Fibroblast of lung (primary cell): ENCODE results near the gene TENM4. TPM values are rescaled to one million over a fixed set of nuclear protein-coding genes. Genes with fewer than 3 reads are reported as not detected.

Experiments used
- DNase-seq, 2 donors: peaks; one replicate each; pipeline versions ENCODE4 v3.0.0 to v3.0.0-alpha.2; 2010; ENCODE audit warnings: low read depth in 2 of 2
- H2AFZ ChIP-seq: 2 replicates; pipeline ENCODE4 v1.5.1; 2012; ENCODE audit warnings: low read length, control low read depth, inconsistent platforms
- H3K27ac ChIP-seq: 2 replicates; pipeline ENCODE4 v1.5.1; 2011; ENCODE audit warnings: low read length, control low read depth; ENCODE audit not compliant: insufficient read depth
- H3K27me3 ChIP-seq: 2 replicates; pipeline ENCODE4 v1.5.1; 2011; ENCODE audit warnings: mild to moderate bottlenecking, low read length; ENCODE audit not compliant: control insufficient read depth, insufficient read depth
- H3K36me3 ChIP-seq: 2 replicates; pipeline ENCODE4 v1.5.1; 2011; ENCODE audit warnings: low read length; ENCODE audit not compliant: control insufficient read depth, insufficient read depth
- H3K4me1 ChIP-seq: 2 replicates; pipeline ENCODE4 v1.5.1; 2011; ENCODE audit warnings: low read length; ENCODE audit not compliant: control insufficient read depth, insufficient read depth; ENCODE audit errors: extremely low read depth
- H3K4me2 ChIP-seq: 2 replicates; pipeline ENCODE4 v1.5.1; 2011; ENCODE audit warnings: low read length, control low read depth; ENCODE audit not compliant: insufficient read depth; ENCODE audit errors: extremely low read depth
- H3K4me3 ChIP-seq, 4 experiments: fragments of 200-600 bp in 1 of 4; sonication (generic) in 1 of 4; replicated peaks in 1 of 4; 2 replicates each; pipeline ENCODE4 v1.5.1; 2011 to 2016; ENCODE audit warnings: low read length in 4 of 4, low read depth in 3 of 4, mild to moderate bottlenecking in 3 of 4, control low read depth in 2 of 4, inconsistent platforms in 1 of 4, mixed read lengths in 1 of 4; ENCODE audit not compliant: insufficient read depth in 1 of 4; ENCODE audit errors: control extremely low read depth in 1 of 4
- H3K79me2 ChIP-seq: 2 replicates; pipeline ENCODE4 v1.5.1; 2012; ENCODE audit warnings: mild to moderate bottlenecking, low read length, inconsistent platforms; ENCODE audit not compliant: control insufficient read depth, insufficient read depth
- H3K9ac ChIP-seq: 2 replicates; pipeline ENCODE4 v1.5.1; 2011; ENCODE audit warnings: mild to moderate bottlenecking, low read length, control low read depth; ENCODE audit not compliant: insufficient read depth
- H3K9me3 ChIP-seq: 2 replicates; pipeline ENCODE4 v1.5.1; 2012; ENCODE audit warnings: low read depth, low read length; ENCODE audit not compliant: control insufficient read depth, insufficient read depth
- H4K20me1 ChIP-seq: 2 replicates; pipeline ENCODE4 v1.5.1; 2011; ENCODE audit warnings: low read length; ENCODE audit not compliant: control insufficient read depth, insufficient read depth; ENCODE audit errors: extremely low read depth
- CTCF ChIP-seq, 2 donors: IDR thresholded peaks in 1 of 2; conservative IDR thresholded peaks in 1 of 2; 1 replicate in 1 of 2; 2 replicates in 1 of 2; pipeline ENCODE4 v1.5.1; 2011 to 2012; ENCODE audit warnings: low read length in 2 of 2, control low read depth in 1 of 2, inconsistent platforms in 1 of 2, low read depth in 1 of 2, mild to moderate bottlenecking in 1 of 2
- EZH2 ChIP-seq: IDR thresholded peaks from 2 replicates; pipeline ENCODE4 v1.5.1; 2012; ENCODE audit warnings: low read length, control low read depth, mild to moderate bottlenecking; ENCODE audit errors: missing control alignments
- polyA plus RNA-seq, 2 donors: library from polyadenylated mRNA; depleted of rRNA in 1 of 2; stranded (reverse) in 1 of 2; unstranded in 1 of 2; fragments of >200 nt; gene quantifications; 2 replicates each; pipeline ENCODE4 v1.2.1, GENCODE V29; 2011 to 2012; ENCODE audit warnings: missing spikeins in 1 of 2
- total RNA-seq: library from RNA; depleted of rRNA; stranded (reverse); fragments of >200 nt; gene quantifications from 2 replicates; pipeline ENCODE4 v1.2.1, GENCODE V29; 2014

Gene TENM4
- total and polyA plus RNA-seq, 2 donors (not counting 1 experiment from before 2014, with no cell fraction given), result 4.6 to 48.4 TPM

GRCh38 chr11:79402912-79403311, 37.9 kb downstream of the TENM4 start:
- no peaks in the 10 kb centered on the region for H3K79me2 ChIP-seq
- DNase-seq, result no peak
- H3K4me3 ChIP-seq, result no peak overlapping the region
- no peaks in the 10 kb centered on the region for H3K27me3 ChIP-seq
- TF ChIP-seq EZH2 (no peak), CTCF (conservative IDR thresholded peaks at IDR 0.05 in 1 of 2, IDR thresholded peaks at IDR 0.05 in 1 of 2; ENCODE audit: low read depth in 1 of 2, low read length in 2 of 2) (no peak)
- no peak overlapping the region for H2AFZ ChIP-seq
- H4K20me1 ChIP-seq, result no peaks in the 10 kb centered on the region
- H3K27ac ChIP-seq, result no peak overlapping the region
- H3K4me2 ChIP-seq, result no peak overlapping the region
- H3K9ac ChIP-seq, result no peak overlapping the region
- H3K36me3 ChIP-seq, result no peaks in the 10 kb centered on the region
- H3K9me3 ChIP-seq, result no peaks in the 10 kb centered on the region
- H3K4me1 ChIP-seq, result no peaks in the 10 kb centered on the region

- Histone ChIP-seq H2AFZ (no peak overlapping the region), H3K36me3 (no peaks in the 10 kb centered on the region), H3K27me3 (no peaks in the 10 kb centered on the region), H3K9me3 (no peaks in the 10 kb centered on the region), H3K79me2 (no peaks in the 10 kb centered on the region), H3K9ac (no peak overlapping the region), H4K20me1 (no peaks in the 10 kb centered on the region), H3K27ac (no peak overlapping the region), H3K4me1 (peaks cover 4% of the 10 kb centered on the region), H3K4me2 (no peak overlapping the region), H3K4me3 (no peak overlapping the region)
- peak; percentile 48 to 74 for TF ChIP-seq CTCF (conservative IDR thresholded peaks at IDR 0.05 in 1 of 2, IDR thresholded peaks at IDR 0.05 in 1 of 2; ENCODE audit: low read depth in 1 of 2, low read length in 2 of 2)
- TF ChIP-seq EZH2, result no peak
- DNase-seq, result peak in 1 of 2 donors; percentile 54
These were observed 40.0 kb downstream of the TENM4 start for GRCh38 chr11:79400717-79401330.

- Histone ChIP-seq H3K9ac (no peak overlapping the region), H3K9me3 (no peaks in the 10 kb centered on the region), H3K4me1 (peaks cover 4% of the 10 kb centered on the region), H3K4me2 (no peak overlapping the region), H2AFZ (no peak overlapping the region), H4K20me1 (no peaks in the 10 kb centered on the region), H3K79me2 (no peaks in the 10 kb centered on the region), H3K27me3 (no peaks in the 10 kb centered on the region), H3K36me3 (no peaks in the 10 kb centered on the region), H3K27ac (no peak overlapping the region), H3K4me3 (no peak overlapping the region)
- DNase-seq, result no peak
- TF ChIP-seq CTCF (conservative IDR thresholded peaks at IDR 0.05 in 1 of 2, IDR thresholded peaks at IDR 0.05 in 1 of 2; ENCODE audit: low read depth in 1 of 2, low read length in 2 of 2) (no peak), EZH2 (no peak)
These were observed 40.6 kb downstream of the TENM4 start for GRCh38 chr11:79400206-79400605.
